Measurements from ENCODE around the gene AKAP12. TPM values are rescaled to one million over a fixed set of nuclear protein-coding genes. Genes with fewer than 3 reads are reported as not detected.
A peak's percentile ranks its signal among the peaks of the same experiment; 100 is the strongest.
"Not testable (repeated sequence)": the region's sequence is repeated elsewhere in the genome, so short reads cannot be mapped to it uniquely, and the experiment has no call there.

AKAP12 gene
- total RNA-seq, 1 donor from 2014 or later = 15.6 TPM

DNA sequence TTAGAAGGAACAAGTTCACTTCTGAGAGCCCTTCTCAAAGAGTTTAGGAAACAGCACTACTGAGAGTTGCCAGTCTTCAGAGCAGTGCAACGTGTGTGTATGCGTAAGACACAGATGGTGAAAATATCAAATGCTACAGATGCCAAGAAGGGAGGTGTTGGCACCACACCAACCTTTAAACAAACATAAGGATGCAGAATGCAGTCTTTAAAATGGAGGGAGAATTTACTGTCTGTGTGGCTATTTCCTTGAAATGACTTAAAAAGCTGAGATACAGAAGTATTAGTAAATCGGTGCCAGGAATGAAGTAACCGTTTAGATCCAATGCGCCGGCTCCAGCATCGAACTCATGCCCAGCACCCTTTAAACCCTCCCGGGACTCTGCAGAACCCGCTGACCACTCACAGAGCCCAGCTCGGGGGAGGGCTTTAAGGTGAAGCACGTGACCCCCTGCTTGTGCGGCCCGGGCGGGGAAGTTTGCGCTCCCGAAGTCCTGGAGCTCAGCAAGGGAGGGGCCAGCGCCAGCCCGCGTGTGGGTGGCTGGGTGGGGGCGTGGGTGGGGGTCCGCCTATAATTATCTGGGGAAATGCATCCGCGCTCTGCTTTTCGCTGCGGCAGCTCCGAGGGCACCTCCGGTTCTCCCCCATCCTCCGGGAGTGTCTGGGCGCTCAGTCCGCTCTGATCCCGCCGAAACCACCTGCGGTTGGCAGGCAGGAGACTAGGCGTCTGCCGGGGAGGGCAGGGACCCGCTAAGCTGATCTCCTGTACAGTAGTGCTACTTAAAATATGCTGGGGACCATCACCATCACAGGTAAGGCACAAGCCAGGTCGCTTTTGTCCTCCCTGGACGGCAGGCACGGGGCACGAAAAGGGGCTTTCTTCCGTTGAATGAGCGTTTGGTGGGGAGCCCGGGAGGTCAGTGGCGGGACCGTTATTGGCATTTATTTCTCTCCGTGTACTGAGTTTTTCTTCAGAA lies 85.6 kb downstream of the AKAP12 start:
- Mint-ChIP-seq H3K27ac (no peak overlapping the region), H3K36me3 (ENCODE audit: low read depth) (no peaks in the 10 kb centered on the region), H3K9me3 (no peaks in the 10 kb centered on the region), H3K4me1 (ENCODE audit: low read depth) (peaks cover 27% of the 10 kb centered on the region), H3K4me3 (ENCODE audit: low read depth) (peak overlapping the region; percentile 67), H3K27me3 (ENCODE audit: low read depth) (peaks cover 30% of the 10 kb centered on the region)
- intact Hi-C loops (cut with micrococcal nuclease) = loop anchor here (2.0 kb wide), 1 partner anchor 433 kb away; no protein-coding TSS in a partner anchor
- no peak for DNase-seq (ENCODE audit: low spot score)

DNA sequence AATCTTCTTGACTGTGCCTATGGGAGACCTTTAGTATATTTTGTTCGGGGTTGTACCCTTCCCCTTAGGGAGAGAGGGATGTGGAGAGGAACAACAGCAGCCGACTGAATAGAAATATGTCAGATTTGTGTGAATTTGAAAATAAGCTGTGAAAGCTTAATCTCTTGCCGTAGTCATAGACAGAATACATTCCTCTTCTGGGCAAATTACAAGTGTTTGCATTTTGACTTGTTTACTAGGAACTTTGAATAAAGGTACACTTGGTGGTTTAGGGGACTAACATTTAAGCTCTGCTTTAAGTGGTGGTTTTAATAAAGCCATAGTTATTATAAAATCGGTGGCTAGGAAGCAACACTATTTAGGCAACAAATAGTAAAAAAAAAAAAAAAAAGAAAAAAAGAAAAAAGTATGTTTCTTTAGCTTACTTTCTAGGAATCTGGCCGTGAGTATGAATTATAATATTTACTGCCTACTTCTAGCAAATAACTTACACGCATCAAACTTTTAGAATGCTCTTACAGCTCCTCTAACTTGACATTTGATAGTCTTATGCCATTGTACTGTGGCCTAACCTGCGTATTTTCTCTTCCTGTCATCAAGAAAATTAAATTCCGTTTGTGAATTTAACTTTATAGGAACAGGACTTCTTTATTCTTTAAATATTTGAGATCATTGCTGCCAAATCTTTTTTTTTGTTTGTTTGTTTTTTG lies 86.5 kb downstream of the AKAP12 start:
- H3K27me3 Mint-ChIP-seq (ENCODE audit: low read depth) = peaks cover 27% of the 10 kb centered on the region

GRCh38 chr6:151327101-151327500 lies 87.3 kb downstream of the AKAP12 start:
- intact Hi-C loops (cut with micrococcal nuclease) = no loop called here
- Mint-ChIP-seq H3K27ac (no peak overlapping the region), H3K4me1 (ENCODE audit: low read depth) (peaks cover 27% of the 10 kb centered on the region), H3K36me3 (ENCODE audit: low read depth) (no peaks in the 10 kb centered on the region), H3K27me3 (ENCODE audit: low read depth) (peaks cover 27% of the 10 kb centered on the region), H3K4me3 (ENCODE audit: low read depth) (no peak overlapping the region), H3K9me3 (no peaks in the 10 kb centered on the region)
- DNase-seq (ENCODE audit: low spot score) = no peak

More for the DNA sequence above, 86.5 kb downstream of the AKAP12 start:
- Mint-ChIP-seq H3K4me3 (ENCODE audit: low read depth) (peak overlapping the region; percentile 37), H3K27ac (no peak overlapping the region), H3K9me3 (no peaks in the 10 kb centered on the region), H3K4me1 (ENCODE audit: low read depth) (peaks cover 27% of the 10 kb centered on the region), H3K36me3 (ENCODE audit: low read depth) (no peaks in the 10 kb centered on the region)
- DNase-seq (ENCODE audit: low spot score) = no peak
- intact Hi-C loops (cut with micrococcal nuclease) = no loop called here

DNA sequence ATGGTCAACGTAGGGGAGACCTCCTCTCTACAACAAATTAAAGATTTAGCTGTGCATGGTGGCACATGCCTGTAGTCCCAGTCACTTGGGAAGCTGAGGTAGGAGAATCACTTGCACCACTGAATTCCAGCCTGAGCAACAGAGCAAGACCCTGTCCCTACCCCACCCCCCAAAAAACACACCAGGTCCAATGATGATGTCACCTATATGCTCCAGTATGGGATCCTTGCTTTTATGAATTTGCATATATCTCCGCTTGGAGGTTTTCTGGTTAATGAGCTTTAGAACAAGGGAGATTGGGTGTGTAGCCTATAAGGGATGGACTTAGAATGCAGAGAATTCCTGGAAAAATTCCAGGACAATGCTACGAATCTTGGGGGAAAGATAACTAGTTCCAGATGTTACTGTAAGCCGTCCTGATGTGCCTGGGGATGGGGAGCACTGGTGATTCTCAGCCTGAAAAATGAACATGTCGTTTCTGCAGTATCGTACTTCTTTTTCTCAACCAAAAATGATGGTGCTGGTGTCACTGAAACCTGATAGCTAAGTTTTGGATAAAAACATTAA lies 90.4 kb downstream of the AKAP12 start:
- Mint-ChIP-seq H3K36me3 (ENCODE audit: low read depth) (no peaks in the 10 kb centered on the region), H3K27ac (no peak overlapping the region), H3K27me3 (ENCODE audit: low read depth) (peaks cover 18% of the 10 kb centered on the region), H3K9me3 (no peaks in the 10 kb centered on the region), H3K4me3 (ENCODE audit: low read depth) (no peak overlapping the region), H3K4me1 (ENCODE audit: low read depth) (peaks cover 13% of the 10 kb centered on the region)
- DNase-seq (ENCODE audit: low spot score) = no peak
- intact Hi-C loops (cut with micrococcal nuclease) = no loop called here

DNA sequence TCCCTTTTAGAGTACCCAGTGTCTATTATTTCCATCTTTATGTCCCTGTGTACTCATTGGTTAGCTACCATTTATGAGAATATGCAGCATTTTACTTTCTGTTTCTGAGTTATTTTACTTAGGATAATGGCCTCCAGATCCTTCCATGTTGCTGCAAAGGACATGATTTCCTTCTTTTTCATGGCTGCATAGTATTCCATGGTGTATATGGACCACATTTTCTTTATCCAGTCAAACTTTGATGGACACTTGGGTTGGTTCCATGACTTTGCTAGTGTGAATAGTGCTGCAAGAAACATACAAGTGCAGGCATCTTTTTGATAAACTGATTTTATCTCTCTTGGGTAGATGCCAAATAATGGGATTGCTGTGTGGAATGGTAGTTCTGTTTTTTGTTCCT lies 96.2 kb downstream of the AKAP12 start:
- Mint-ChIP-seq H3K9me3 (no peaks in the 10 kb centered on the region), H3K27me3 (ENCODE audit: low read depth) (peaks cover 2% of the 10 kb centered on the region)
- intact Hi-C loops (cut with micrococcal nuclease) = loop anchor here (1.0 to 2.0 kb wide), 2 partner anchors 322 to 443 kb away; no protein-coding TSS in a partner anchor

DNA sequence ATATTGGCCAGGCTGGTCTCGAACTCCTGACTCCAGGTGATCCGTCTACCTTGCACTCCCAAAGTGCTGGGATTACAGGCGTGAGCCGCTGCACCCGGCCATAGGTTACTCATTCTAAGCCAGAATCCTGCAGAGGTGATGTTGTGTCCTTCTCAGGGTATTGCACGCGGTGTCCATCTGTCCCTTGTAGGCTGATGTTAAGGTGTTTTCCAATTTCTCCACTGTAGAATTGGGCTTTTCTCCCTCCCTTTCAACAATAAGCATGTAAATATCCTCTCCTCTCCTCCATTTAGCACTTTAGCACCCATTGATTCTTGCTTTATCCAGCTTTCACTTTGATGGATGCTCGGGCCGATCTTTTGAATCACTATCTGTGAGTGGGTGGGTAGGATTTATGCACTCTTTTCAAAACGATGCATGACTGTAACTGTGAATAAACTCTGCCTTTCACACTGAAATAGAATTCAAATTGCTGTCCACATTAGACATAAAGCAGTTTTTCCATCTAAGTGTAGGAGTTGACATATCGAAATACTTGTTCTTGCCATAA lies 99.0 kb downstream of the AKAP12 start:
- intact Hi-C loops (cut with micrococcal nuclease) = no loop called here
- Mint-ChIP-seq H3K4me3 (ENCODE audit: low read depth) (no peak overlapping the region), H3K9me3 (no peaks in the 10 kb centered on the region), H3K27ac (no peak overlapping the region), H3K27me3 (ENCODE audit: low read depth) (peaks cover 2% of the 10 kb centered on the region), H3K36me3 (ENCODE audit: low read depth) (no peaks in the 10 kb centered on the region), H3K4me1 (ENCODE audit: low read depth) (peaks cover 4% of the 10 kb centered on the region)
- no peak for DNase-seq (ENCODE audit: low spot score)

More for the DNA sequence above, 96.2 kb downstream of the AKAP12 start:
- peaks cover 4% of the 10 kb centered on the region for H3K4me1 Mint-ChIP-seq (ENCODE audit: low read depth)
- no peak for DNase-seq (ENCODE audit: low spot score)
- no peak overlapping the region for H3K27ac Mint-ChIP-seq
- H3K36me3 Mint-ChIP-seq (ENCODE audit: low read depth) = no peaks in the 10 kb centered on the region
- no peak overlapping the region for H3K4me3 Mint-ChIP-seq (ENCODE audit: low read depth)

GRCh38 chr6:151339369-151339768 lies 99.6 kb downstream of the AKAP12 start:
- H3K27me3 Mint-ChIP-seq (ENCODE audit: low read depth) = peaks cover 2% of the 10 kb centered on the region

DNA sequence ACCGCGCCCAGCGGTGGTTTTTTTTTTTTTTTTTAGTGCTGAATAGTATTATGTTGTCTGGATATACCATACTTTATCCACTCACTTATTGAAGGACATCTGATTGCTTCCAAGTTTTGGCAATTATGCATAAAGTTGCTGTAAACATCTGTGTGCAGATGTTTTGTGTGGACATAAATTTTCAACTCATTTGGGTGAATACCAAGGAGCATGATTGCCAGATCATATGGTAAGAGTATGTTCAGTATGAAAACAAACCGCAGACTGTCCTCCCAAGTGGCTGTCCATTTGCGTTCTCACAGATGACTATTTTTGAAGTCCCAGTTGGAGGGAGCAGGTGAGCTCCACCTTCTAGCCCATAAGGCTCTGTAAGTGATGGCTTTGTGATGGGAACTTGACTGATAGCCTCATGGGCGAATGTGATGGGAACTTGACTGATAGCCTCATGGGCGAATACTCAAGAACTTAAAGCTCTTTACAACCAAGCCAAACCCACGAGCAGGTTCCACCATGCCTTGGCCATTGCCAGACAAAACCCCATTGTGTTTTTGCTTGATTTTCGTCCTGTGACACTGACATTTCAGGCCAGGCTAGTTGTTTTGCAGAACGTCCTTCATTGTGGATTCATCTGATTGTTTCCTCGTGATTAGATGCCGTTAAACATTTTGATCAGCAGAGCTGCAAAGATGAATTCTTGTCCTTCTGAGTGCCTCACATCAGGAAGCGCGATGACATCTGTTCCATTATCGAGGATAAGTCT lies 100.6 kb downstream of the AKAP12 start:
- Mint-ChIP-seq H3K36me3 (ENCODE audit: low read depth) (no peaks in the 10 kb centered on the region), H3K27me3 (ENCODE audit: low read depth) (peaks cover 2% of the 10 kb centered on the region), H3K4me1 (ENCODE audit: low read depth) (no peaks in the 10 kb centered on the region), H3K4me3 (ENCODE audit: low read depth) (no peak overlapping the region), H3K27ac (no peak overlapping the region), H3K9me3 (no peaks in the 10 kb centered on the region)
- intact Hi-C loops (cut with micrococcal nuclease) = no loop called here
- no peak for DNase-seq (ENCODE audit: low spot score)

More at GRCh38 chr6:151339369-151339768, 99.6 kb downstream of the AKAP12 start:
- H3K27ac Mint-ChIP-seq = no peak overlapping the region
- DNase-seq (ENCODE audit: low spot score) = no peak
- H3K9me3 Mint-ChIP-seq = no peaks in the 10 kb centered on the region
- H3K4me3 Mint-ChIP-seq (ENCODE audit: low read depth) = no peak overlapping the region
- H3K36me3 Mint-ChIP-seq (ENCODE audit: low read depth) = no peaks in the 10 kb centered on the region
- intact Hi-C loops (cut with micrococcal nuclease) = no loop called here
- H3K4me1 Mint-ChIP-seq (ENCODE audit: low read depth) = peaks cover 4% of the 10 kb centered on the region

DNA sequence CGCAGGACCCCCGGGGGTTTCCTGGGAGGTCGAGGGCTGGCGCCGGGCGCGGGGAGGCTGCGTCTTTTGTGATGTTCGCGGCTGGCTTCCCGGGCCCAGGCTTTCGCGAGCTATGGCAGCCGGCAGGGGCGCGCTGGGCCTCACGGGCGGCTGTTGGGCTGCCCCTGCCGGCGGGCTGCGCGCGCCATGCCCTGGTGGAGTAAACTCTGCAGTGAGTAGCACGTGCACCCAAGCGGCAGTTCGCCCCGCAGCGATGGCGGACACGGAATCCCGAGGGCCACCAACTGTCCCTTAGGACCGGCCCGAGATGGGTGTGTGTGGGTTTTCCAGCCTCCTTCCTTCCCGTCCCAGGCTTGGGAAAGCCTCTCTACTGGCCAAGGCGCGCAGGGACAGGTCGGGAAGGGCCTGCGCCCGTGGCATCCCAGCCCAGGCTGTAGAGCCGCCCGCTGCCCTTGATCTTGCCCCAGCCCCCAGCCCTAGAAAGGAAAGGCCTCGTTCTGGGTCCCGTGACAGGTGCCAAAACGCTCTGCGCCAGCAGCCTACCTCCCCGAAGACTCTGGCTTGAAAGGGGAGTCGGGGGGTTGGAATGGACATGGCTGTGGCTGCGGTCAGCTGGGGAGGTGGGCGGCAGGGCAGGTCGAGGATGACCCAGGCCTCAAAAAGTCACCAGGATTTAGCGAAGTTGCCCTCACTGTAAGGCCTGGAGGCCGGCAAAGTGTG lies 101.9 kb downstream of the AKAP12 start:
- DNase-seq (ENCODE audit: low spot score) = no peak
- Mint-ChIP-seq H3K27me3 (ENCODE audit: low read depth) (peaks cover 2% of the 10 kb centered on the region), H3K4me3 (ENCODE audit: low read depth) (no peak overlapping the region), H3K4me1 (ENCODE audit: low read depth) (no peaks in the 10 kb centered on the region), H3K9me3 (no peaks in the 10 kb centered on the region), H3K36me3 (ENCODE audit: low read depth) (no peaks in the 10 kb centered on the region), H3K27ac (no peak overlapping the region)
- intact Hi-C loops (cut with micrococcal nuclease) = no loop called here

GRCh38 chr6:151342750-151343149 lies 103.0 kb downstream of the AKAP12 start:
- H3K4me1 Mint-ChIP-seq (ENCODE audit: low read depth); H3K27ac Mint-ChIP-seq; intact Hi-C loops (cut with micrococcal nuclease); H3K9me3 Mint-ChIP-seq; H3K4me3 Mint-ChIP-seq (ENCODE audit: low read depth); DNase-seq (ENCODE audit: low spot score); H3K36me3 Mint-ChIP-seq (ENCODE audit: low read depth); H3K27me3 Mint-ChIP-seq (ENCODE audit: low read depth): not testable (repeated sequence)

DNA sequence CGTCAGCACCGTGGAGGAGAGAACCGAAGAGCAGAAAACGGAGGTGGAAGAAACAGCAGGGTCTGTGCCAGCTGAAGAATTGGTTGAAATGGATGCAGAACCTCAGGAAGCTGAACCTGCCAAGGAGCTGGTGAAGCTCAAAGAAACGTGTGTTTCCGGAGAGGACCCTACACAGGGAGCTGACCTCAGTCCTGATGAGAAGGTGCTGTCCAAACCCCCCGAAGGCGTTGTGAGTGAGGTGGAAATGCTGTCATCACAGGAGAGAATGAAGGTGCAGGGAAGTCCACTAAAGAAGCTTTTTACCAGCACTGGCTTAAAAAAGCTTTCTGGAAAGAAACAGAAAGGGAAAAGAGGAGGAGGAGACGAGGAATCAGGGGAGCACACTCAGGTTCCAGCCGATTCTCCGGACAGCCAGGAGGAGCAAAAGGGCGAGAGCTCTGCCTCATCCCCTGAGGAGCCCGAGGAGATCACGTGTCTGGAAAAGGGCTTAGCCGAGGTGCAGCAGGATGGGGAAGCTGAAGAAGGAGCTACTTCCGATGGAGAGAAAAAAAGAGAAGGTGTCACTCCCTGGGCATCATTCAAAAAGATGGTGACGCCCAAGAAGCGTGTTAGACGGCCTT lies 110.0 kb downstream of the AKAP12 start:
- no peak overlapping the region for H3K4me3 Mint-ChIP-seq (ENCODE audit: low read depth)
- no peak overlapping the region for H3K27ac Mint-ChIP-seq
- no peaks in the 10 kb centered on the region for H3K36me3 Mint-ChIP-seq (ENCODE audit: low read depth)
- H3K27me3 Mint-ChIP-seq (ENCODE audit: low read depth) = no peaks in the 10 kb centered on the region
- DNase-seq (ENCODE audit: low spot score) = no peak
- intact Hi-C loops (cut with micrococcal nuclease) = no loop called here
- H3K4me1 Mint-ChIP-seq (ENCODE audit: low read depth) = peaks cover 3% of the 10 kb centered on the region
- H3K9me3 Mint-ChIP-seq = no peaks in the 10 kb centered on the region

Data from activated T-helper 2 cell treated with anti-CD3 and anti-CD28 coated beads, Interferon-gamma antibody, Interleukin-2, Interleukin-4, amounts not matched to agents 10 μg/mL and 5 μg/mL and 100 μg/mL, durations not matched to agents 14 hours and 24 hours and 36 hours (primary cell).